HG02759 (cell line): ENCODE results near the gene SLC22A1.
"Not testable (repeated sequence)": the region's sequence is repeated elsewhere in the genome, so short reads cannot be mapped to it uniquely, and the experiment has no call there.

Experiments used
- ATAC-seq: cut with Tn5 transposase; IDR thresholded peaks from one replicate; pipeline ENCODE4 v1.9.1; 2021; ENCODE audit warnings: mild to moderate bottlenecking, moderate library complexity; ENCODE audit not compliant: unreplicated experiment

The SLC22A1 gene

GRCh38 chr6:160121558-160121957 lies at the start of gene SLC22A1:
Gene SLC22A1 (plus strand): TSS chr6:160121815. CDS start chr6:160121936, 121 bp downstream.
- ATAC-seq, result no peak

DNA sequence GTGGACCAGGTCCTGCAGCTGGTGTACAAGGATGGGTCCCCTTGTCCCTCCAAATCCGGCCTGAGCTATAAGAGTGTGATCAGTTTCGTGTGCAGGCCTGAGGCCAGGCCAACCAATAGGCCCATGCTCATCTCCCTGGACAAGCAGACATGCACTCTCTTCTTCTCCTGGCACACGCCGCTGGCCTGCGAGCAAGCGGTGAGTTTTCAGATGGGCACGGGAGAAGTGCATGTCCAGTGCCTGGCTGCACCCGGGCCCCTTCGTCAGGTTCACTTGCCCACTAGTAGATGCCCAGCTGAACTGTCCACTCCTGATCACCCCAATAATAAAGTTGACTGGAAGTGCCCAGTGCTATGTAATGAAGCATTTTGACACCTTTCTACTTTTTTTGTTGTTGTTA lies 48.3 kb upstream of the SLC22A1 start:
- no peak for ATAC-seq

- no peak for ATAC-seq
Measured at GRCh38 chr6:160076009-160076408, 45.6 kb upstream of the SLC22A1 start.

DNA sequence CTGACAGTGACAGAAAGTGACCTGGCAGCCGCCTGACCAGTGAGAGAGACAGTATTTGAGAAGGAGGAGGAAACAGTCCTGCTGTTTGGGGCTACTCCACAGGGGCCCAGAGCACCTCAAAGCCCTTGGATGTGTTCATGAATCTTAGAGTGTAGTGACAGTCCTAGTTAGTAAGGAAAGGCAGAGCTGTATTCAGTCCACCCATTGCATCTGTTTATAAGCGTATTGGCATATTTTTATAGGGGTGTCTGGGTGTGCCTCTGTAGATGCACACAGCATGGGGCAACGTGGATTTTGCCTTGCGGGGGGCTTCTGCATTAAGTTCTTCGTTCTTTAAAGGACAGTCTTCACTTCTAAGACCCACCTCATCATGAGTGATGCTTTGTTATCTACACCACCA lies 44.6 kb upstream of the SLC22A1 start:
- no peak for ATAC-seq

DNA sequence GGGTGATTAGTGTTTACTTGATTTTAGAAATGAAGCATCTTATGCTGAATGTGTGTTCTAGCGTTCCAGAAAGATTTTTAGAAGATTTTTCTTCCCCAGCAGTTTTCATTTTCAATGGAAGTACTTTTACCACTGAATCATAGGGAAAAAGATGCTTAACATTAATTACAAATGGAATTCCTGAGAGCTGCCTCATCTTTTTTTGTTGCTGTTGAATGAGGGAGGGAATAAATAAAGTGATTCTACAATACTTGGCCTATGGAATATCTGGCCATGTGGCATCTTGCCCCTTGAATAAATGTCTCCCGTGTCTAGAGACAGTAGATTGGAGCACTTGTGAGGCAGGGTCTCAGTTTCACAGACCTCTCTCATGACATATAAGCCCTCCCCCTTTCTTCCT lies 44.1 kb upstream of the SLC22A1 start:
- ATAC-seq, result no peak

GRCh38 chr6:160078883-160079685 lies 42.5 kb upstream of the SLC22A1 start:
- no peak for ATAC-seq

DNA sequence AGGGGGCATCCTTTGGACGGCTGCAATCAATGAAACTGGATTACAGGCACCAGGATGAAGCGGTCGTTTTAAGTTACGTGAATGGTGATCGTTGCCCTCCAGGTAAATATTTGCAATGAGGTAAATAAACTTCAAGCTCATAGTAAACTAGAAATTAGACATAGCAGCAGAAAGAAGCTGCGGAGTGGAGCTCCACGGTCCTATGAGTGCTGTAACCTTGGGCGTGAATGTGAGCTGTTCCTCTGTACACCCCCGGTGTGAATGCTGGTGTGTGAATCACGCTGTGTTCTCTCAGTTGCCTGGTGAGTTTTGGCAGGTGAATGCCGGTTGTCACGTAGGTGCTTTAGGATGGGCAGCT lies 42.0 kb upstream of the SLC22A1 start:
- no peak for ATAC-seq

DNA sequence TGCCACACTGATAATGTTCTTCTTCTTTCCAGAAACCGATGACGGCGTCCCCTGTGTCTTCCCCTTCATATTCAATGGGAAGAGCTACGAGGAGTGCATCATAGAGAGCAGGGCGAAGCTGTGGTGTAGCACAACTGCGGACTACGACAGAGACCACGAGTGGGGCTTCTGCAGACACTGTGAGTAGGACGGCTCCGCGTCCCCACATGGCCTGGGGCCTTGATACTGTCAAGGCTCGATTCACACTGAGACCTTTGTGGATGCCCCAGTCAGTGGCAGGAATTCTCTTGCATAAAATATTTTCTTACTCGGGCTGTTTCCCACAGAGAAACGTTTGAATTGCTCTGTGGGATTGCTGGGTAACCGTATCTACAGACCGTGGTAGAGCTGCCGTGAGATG lies 41.5 kb upstream of the SLC22A1 start:
- ATAC-seq, result no peak

GRCh38 chr6:160081398-160081797 lies 40.2 kb upstream of the SLC22A1 start:
- ATAC-seq, result no peak

DNA sequence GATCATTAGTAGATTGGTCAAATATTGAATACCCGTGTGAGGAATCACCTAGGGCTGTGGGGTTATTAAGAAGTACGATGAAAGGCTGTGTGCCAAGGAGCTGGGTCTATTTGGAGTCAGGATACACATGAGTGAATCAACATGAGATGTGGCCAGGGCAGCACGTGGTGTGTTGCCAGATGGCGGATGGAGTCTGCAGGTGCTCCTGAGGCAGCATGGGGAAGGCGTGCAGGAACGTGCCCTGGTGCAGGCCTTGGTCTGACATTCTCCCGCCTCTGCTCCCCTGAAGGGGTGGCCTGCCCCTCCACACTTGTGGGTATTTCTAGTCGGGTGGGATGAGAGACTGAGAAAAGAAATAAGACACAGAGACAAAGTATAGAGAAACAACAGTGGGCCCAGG lies 39.0 kb upstream of the SLC22A1 start:
- ATAC-seq, result no peak

DNA sequence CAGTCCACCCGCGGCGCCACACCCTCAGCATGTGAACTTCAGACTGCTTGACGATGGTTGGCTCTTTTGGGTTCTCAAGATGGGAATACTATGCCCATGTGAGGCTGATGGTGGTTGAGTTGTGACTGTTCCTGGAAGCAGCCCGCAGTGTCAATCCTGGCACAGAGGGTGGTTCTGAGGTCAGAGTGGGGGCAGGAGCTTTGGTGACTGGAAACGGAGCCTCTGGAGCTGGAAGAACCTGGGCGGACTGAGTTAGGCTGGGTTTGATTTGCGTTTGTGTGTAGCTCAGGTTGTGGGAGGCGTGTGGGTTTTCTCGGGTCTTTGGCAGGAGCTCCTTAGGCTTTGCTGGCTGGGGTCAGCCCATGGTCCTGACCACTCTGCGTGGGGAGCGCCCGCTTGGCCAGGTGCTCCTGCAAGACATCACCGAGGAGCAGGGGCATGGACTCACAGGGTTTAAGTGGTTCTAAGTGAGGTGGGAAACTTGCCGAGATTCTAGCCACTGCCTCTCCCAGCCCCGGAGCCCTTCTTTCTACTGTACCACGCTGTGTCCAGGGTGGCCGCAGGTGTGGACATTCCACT lies 37.3 kb upstream of the SLC22A1 start:
- ATAC-seq, result no peak

- no peak for ATAC-seq
Measured at GRCh38 chr6:160085226-160085625, 36.4 kb upstream of the SLC22A1 start.

DNA sequence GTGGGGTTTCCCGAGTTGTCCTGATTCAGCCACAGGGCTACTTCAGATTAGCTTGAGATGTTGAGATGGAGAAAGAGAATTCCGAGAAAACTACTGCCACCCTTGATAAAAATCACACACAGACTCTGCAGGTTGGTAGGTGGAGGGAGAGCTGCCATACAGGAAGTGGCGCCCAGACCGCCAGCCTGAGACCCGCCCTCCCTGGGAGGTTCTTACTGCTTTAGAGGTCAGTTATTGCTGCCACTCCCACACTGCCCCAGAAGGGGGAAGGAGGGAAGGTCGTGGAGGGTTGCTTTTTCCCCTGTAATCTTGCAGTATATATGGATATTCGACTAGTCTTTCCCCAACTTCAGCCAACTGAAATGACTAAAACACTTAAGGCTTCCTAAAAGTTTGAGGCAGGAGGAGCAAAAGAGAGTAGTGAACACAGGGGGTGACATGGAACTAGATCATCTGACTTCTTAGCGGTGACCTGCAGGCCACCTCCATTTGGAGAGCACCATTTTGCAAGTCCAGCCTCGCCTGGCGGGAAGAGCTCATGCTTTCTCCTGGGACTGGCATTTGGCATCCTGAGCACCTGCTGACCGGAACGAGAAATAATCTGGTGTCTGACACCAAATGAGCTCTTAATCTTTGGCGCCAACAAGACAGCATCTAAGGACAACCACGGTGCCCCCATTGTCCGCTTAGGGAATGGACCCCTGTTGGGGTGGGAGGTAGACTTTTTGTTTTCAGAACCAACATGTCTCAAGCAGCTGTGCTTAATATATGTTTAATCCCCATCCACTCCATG lies 35.7 kb upstream of the SLC22A1 start:
- ATAC-seq, result no peak

DNA sequence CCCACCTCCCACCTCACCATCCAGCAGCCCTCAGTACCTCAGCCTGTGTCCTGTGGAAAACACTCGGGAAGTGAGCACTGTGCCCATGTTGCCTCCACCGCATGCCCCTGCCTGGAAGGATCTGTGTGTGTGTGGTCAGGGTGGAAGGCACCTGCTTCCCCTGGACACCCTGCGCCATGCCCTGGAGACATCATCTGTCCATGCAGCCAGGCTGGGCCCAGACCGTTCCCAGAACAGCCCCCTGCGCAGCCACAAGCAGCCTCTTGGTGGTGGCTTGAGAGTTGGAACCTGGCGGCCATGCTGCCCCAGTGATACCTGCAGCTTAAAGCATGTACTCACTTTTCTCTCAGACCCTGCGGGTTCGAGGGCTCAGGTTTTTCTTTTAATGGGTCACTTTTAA lies 34.9 kb upstream of the SLC22A1 start:
- no peak for ATAC-seq

DNA sequence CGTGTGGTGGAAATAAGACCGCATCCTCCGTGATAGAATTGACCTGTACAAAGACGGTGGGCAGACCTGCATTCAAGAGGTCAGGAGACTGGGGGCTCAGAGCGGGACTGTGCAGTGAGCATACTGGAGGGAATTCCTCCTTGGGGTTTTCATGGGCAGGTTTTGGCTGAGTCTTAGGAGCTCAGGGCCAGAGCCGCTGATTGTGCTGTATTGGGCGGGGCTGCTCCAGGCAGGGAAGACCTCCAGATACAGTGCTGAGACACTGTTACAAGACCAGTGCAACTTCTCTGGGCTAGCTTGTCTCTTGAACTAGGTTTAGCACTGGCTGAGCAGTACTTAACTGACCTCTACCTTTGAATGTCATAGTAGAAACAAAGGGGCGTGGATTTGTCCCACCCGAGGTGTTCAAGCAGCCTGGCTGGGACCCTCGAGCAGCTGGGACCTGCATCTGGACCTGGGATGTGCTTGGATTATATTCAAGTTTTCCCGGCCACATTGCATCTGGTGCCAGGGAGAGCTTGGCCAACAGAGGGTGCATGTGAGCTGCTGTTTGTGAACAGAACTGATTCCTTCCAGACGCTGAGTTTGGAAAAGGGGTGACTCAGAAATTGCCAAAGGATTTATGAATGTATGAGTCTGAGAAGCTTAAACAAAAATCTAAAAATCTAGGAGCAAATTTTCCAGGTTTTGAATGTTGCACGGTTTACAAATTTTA lies 33.4 kb upstream of the SLC22A1 start:
- ATAC-seq, result no peak

GRCh38 chr6:160088784-160089533 lies 32.7 kb upstream of the SLC22A1 start:
- no peak for ATAC-seq

- no peak for ATAC-seq
Measured at GRCh38 chr6:160089534-160089897, 32.1 kb upstream of the SLC22A1 start.

GRCh38 chr6:160090442-160091239 lies 31.0 kb upstream of the SLC22A1 start:
- ATAC-seq, result not testable (repeated sequence)

DNA sequence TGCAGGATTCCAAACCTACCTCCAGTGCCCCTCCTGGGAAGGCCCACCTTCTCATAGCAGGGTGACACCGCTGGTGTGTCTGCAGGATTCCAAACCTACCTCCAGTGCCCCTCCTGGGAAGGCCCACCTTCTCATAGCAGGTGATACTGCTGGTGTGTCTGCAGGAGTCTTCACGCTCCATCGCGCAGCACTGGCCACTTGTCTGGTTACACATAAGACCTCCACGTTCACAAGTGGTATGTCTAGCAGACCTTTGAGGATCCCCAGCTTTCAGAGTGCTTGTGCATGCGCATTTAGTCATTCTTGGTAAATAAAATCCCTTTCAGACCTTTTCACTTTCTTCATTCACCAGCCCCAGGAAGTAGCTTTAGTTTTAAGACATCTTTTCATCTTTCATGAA lies 29.4 kb upstream of the SLC22A1 start:
- ATAC-seq, result not testable (repeated sequence)

GRCh38 chr6:160092602-160093001 lies 29.0 kb upstream of the SLC22A1 start:
- ATAC-seq, result no peak
